Hepatocyte (in vitro differentiated cells): ENCODE data around the gene LYZL2.
"Not testable (repeated sequence)": the region's sequence is repeated elsewhere in the genome, so short reads cannot be mapped to it uniquely, and the experiment has no call there.

Experiments used
- CTCF ChIP-seq: fragments of 200-600 bp; sonication (generic); IDR thresholded peaks from 2 replicates; pipeline ENCODE4 v1.5.1; 2016; ENCODE audit warnings: antibody characterized with exemption, mild to moderate bottlenecking; ENCODE audit not compliant: poor library complexity
- EZH2 ChIP-seq: fragments of 200-600 bp; sonication (generic); IDR thresholded peaks from 2 replicates; pipeline ENCODE4 v1.6.1; 2016; ENCODE audit warnings: antibody characterized with exemption, mild to moderate bottlenecking, borderline replicate concordance

GRCh38 chr10:30605341-30606121, 24.0 kb downstream of the LYZL2 start:
- TF ChIP-seq EZH2, CTCF: not testable (repeated sequence)
